ENCODE results near the gene CES1.

DNA sequence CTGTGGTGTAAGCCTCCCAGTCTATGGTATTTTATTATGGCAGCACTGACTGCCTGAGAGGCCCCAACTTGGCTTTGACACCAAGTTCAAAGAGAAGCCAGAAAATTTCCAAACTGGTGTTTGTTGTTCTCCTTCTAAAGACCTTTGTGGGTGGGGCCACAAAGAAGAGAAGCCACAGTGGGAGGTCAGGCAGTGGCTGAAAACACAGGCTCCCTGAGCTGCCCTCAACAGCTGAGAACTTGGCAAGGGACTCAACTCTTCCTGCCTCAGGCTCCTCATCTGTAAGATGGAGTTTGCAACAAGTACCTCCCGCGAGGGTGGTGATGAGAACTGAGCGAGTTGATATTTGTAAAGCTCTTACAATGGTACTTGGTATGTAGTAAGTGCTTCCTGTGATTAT, 24.1 kb upstream of the CES1 start:
- TF ChIP-seq, protein P1, sequence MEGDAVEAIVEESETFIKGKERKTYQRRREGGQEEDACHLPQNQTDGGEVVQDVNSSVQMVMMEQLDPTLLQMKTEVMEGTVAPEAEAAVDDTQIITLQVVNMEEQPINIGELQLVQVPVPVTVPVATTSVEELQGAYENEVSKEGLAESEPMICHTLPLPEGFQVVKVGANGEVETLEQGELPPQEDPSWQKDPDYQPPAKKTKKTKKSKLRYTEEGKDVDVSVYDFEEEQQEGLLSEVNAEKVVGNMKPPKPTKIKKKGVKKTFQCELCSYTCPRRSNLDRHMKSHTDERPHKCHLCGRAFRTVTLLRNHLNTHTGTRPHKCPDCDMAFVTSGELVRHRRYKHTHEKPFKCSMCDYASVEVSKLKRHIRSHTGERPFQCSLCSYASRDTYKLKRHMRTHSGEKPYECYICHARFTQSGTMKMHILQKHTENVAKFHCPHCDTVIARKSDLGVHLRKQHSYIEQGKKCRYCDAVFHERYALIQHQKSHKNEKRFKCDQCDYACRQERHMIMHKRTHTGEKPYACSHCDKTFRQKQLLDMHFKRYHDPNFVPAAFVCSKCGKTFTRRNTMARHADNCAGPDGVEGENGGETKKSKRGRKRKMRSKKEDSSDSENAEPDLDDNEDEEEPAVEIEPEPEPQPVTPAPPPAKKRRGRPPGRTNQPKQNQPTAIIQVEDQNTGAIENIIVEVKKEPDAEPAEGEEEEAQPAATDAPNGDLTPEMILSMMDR (IDR thresholded peaks at IDR 0.05; ENCODE audit: low read depth, low read length, poor library complexity, severe bottlenecking): no peak
- TF ChIP-seq EZH2phosphoT487 (IDR thresholded peaks at IDR 0.05; ENCODE audit: borderline replicate concordance, low read length): no peak
